ENCODE measurements around the gene CENATAC. TPM values are rescaled to one million over a fixed set of nuclear protein-coding genes. Genes with fewer than 3 reads are reported as not detected.

CENATAC gene
- total and polyA plus RNA-seq, 9 of the 15 experiments (the other 6 are each of a cell fraction or from before 2014, with no cell fraction given): 2.4 to 25.5 (median 13.7) TPM

GRCh38 chr11:118980191-118980881, 17.6 kb upstream of the CENATAC start (continued):
- no peak for TF ChIP-seq HDGF (IDR thresholded peaks at IDR 0.05)
- TF ChIP-seq ZNF584 (CRISPR knock-in tag; IDR thresholded peaks at IDR 0.05; ENCODE audit: low read depth): no peak
- TF ChIP-seq ETV6 (IDR thresholded peaks at IDR 0.05; ENCODE audit: borderline replicate concordance in 1 of 2, low read depth in 2 of 2, low read length in 1 of 2): no peak
- no peak for TF ChIP-seq ETV6 (CRISPR knock-in tag; IDR thresholded peaks at IDR 0.05; ENCODE audit: borderline replicate concordance)
- TF ChIP-seq ZNF408 (CRISPR knock-in tag; IDR thresholded peaks at IDR 0.05; ENCODE audit: low read depth): no peak
- no peak for TF ChIP-seq CBX8 (IDR thresholded peaks at IDR 0.05; ENCODE audit: borderline replicate concordance, extremely low read depth, low read depth, low read length, poor library complexity, severe bottlenecking)
- TF ChIP-seq ARID1B (IDR thresholded peaks at IDR 0.05): peak; percentile 54
- no peak for TF ChIP-seq RBM22 (IDR thresholded peaks at IDR 0.05; ENCODE audit: low read depth, low read length, poor library complexity, severe bottlenecking)
- TF ChIP-seq, protein P1, sequence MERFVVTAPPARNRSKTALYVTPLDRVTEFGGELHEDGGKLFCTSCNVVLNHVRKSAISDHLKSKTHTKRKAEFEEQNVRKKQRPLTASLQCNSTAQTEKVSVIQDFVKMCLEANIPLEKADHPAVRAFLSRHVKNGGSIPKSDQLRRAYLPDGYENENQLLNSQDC (CRISPR knock-in tag; IDR thresholded peaks at IDR 0.05): no peak
- no peak for TF ChIP-seq HLTF (IDR thresholded peaks at IDR 0.05)
- TF ChIP-seq, protein P2, sequence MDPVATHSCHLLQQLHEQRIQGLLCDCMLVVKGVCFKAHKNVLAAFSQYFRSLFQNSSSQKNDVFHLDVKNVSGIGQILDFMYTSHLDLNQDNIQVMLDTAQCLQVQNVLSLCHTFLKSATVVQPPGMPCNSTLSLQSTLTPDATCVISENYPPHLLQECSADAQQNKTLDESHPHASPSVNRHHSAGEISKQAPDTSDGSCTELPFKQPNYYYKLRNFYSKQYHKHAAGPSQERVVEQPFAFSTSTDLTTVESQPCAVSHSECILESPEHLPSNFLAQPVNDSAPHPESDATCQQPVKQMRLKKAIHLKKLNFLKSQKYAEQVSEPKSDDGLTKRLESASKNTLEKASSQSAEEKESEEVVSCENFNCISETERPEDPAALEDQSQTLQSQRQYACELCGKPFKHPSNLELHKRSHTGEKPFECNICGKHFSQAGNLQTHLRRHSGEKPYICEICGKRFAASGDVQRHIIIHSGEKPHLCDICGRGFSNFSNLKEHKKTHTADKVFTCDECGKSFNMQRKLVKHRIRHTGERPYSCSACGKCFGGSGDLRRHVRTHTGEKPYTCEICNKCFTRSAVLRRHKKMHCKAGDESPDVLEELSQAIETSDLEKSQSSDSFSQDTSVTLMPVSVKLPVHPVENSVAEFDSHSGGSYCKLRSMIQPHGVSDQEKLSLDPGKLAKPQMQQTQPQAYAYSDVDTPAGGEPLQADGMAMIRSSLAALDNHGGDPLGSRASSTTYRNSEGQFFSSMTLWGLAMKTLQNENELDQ (CRISPR knock-in tag; IDR thresholded peaks at IDR 0.05; ENCODE audit: borderline replicate concordance): no peak
- TF ChIP-seq ZZZ3 (IDR thresholded peaks at IDR 0.05): no peak
- TF ChIP-seq ZKSCAN3 (CRISPR knock-in tag; IDR thresholded peaks at IDR 0.05): no peak
- no peak for TF ChIP-seq ZNF436 (CRISPR knock-in tag; IDR thresholded peaks at IDR 0.05)
- TF ChIP-seq RBM14 (IDR thresholded peaks at IDR 0.05; ENCODE audit: borderline replicate concordance, insufficient read depth, low read depth, low read length): no peak
- no peak for TF ChIP-seq ZNF146 (CRISPR knock-in tag; IDR thresholded peaks at IDR 0.05; ENCODE audit: unreplicated experiment)
- TF ChIP-seq PYGO2 (tag; IDR thresholded peaks at IDR 0.05): no peak
- no peak for TF ChIP-seq ZNF507 (tag; conservative IDR thresholded peaks at IDR 0.05)
- TF ChIP-seq RB1 (IDR thresholded peaks at IDR 0.05; ENCODE audit: low read depth): no peak; the same call in 1 of the 2 replicates
- TF ChIP-seq ZNF282 (CRISPR knock-in tag; IDR thresholded peaks at IDR 0.05): no peak
- TF ChIP-seq DEAF1 (CRISPR knock-in tag; IDR thresholded peaks at IDR 0.05): no peak
- TF ChIP-seq CC2D1A (IDR thresholded peaks at IDR 0.05): no peak
- peak; percentile 82 for TF ChIP-seq ZNF175 (CRISPR knock-in tag; IDR thresholded peaks at IDR 0.05; ENCODE audit: low read depth)
- no peak for TF ChIP-seq ZNF197 (CRISPR knock-in tag; IDR thresholded peaks at IDR 0.05; ENCODE audit: low read depth)
- no peak for TF ChIP-seq KDM5B (IDR thresholded peaks at IDR 0.05; ENCODE audit: insufficient replicate concordance, low read depth, low read length)
- TF ChIP-seq MAX (CRISPR knock-in tag; IDR thresholded peaks at IDR 0.05): peak; percentile 97
